ENCODE data around the gene ACADVL. TPM values are rescaled to one million over a fixed set of nuclear protein-coding genes. Genes with fewer than 3 reads are reported as not detected.

The ACADVL gene
- total RNA-seq, 2 experiments from 2014 or later, result 245 to 256 TPM

- Mint-ChIP-seq H3K4me3 (peak overlapping the region; percentile 99), H3K9me3 (no peaks in the 10 kb centered on the region), H3K4me1 (peaks cover 62% of the 10 kb centered on the region), H3K27ac (peak overlapping the region; percentile 96), H3K27me3 (peaks cover 3% of the 10 kb centered on the region), H3K36me3 (peaks cover 13% of the 10 kb centered on the region)
- no peak for DNase-seq
Measured at GRCh38 chr17:7219229-7219811, 418 bp upstream of the ACADVL start.

- H3K27me3 Mint-ChIP-seq, result peaks cover 3% of the 10 kb centered on the region
- H3K9me3 Mint-ChIP-seq, result no peaks in the 10 kb centered on the region
- peaks cover 50% of the 10 kb centered on the region for H3K4me1 Mint-ChIP-seq
- H3K36me3 Mint-ChIP-seq, result peaks cover 13% of the 10 kb centered on the region
- H3K27ac Mint-ChIP-seq, result peak overlapping the region; percentile 96
- H3K4me3 Mint-ChIP-seq, result peak overlapping the region; percentile 99
- peak; percentile 62 for DNase-seq
Measured at GRCh38 chr17:7220593-7221277, 997 bp downstream of the ACADVL start.

GRCh38 chr17:7221278-7222092 is 1.7 kb downstream of the ACADVL start:
- Mint-ChIP-seq H3K27ac (peak overlapping the region; percentile 54), H3K9me3 (no peaks in the 10 kb centered on the region), H3K4me1 (peaks cover 42% of the 10 kb centered on the region), H3K27me3 (no peaks in the 10 kb centered on the region), H3K4me3 (peak overlapping the region; percentile 99), H3K36me3 (peaks cover 13% of the 10 kb centered on the region)
- no peak for DNase-seq

GRCh38 chr17:7222093-7222971 is 2.6 kb downstream of the ACADVL start:
- peaks cover 38% of the 10 kb centered on the region for H3K4me1 Mint-ChIP-seq
- no peak for DNase-seq
- peak overlapping the region; percentile 48 for H3K27ac Mint-ChIP-seq
- H3K27me3 Mint-ChIP-seq, result no peaks in the 10 kb centered on the region
- no peak overlapping the region for H3K4me3 Mint-ChIP-seq
- peaks cover 13% of the 10 kb centered on the region for H3K36me3 Mint-ChIP-seq
- no peaks in the 10 kb centered on the region for H3K9me3 Mint-ChIP-seq

- H3K27me3 Mint-ChIP-seq, result no peaks in the 10 kb centered on the region
- peak overlapping the region; percentile 48 for H3K27ac Mint-ChIP-seq
- no peak overlapping the region for H3K4me3 Mint-ChIP-seq
- H3K4me1 Mint-ChIP-seq, result peaks cover 36% of the 10 kb centered on the region
- H3K9me3 Mint-ChIP-seq, result no peaks in the 10 kb centered on the region
- no peak for DNase-seq
- H3K36me3 Mint-ChIP-seq, result peaks cover 14% of the 10 kb centered on the region
Measured at GRCh38 chr17:7222972-7223292, 3.2 kb downstream of the ACADVL start.

- H3K4me3 Mint-ChIP-seq, result no peak overlapping the region
- no peaks in the 10 kb centered on the region for H3K9me3 Mint-ChIP-seq
- H3K4me1 Mint-ChIP-seq, result peaks cover 36% of the 10 kb centered on the region
Measured at GRCh38 chr17:7223375-7223774, 3.6 kb downstream of the ACADVL start.

GRCh38 chr17:7224110-7224509 is 4.4 kb downstream of the ACADVL start:
- Mint-ChIP-seq H3K4me3 (no peak overlapping the region), H3K4me1 (peaks cover 31% of the 10 kb centered on the region), H3K27me3 (no peaks in the 10 kb centered on the region), H3K36me3 (peaks cover 22% of the 10 kb centered on the region), H3K27ac (no peak overlapping the region), H3K9me3 (no peaks in the 10 kb centered on the region)
- DNase-seq, result no peak

More at GRCh38 chr17:7223375-7223774, 3.6 kb downstream of the ACADVL start:
- DNase-seq, result no peak
- H3K27ac Mint-ChIP-seq, result no peak overlapping the region
- H3K36me3 Mint-ChIP-seq, result peaks cover 18% of the 10 kb centered on the region
- no peaks in the 10 kb centered on the region for H3K27me3 Mint-ChIP-seq

GRCh38 chr17:7224661-7225111 is 4.9 kb downstream of the ACADVL start:
- Mint-ChIP-seq H3K4me3 (no peak overlapping the region), H3K27ac (no peak overlapping the region), H3K27me3 (no peaks in the 10 kb centered on the region), H3K9me3 (no peaks in the 10 kb centered on the region), H3K4me1 (peaks cover 28% of the 10 kb centered on the region), H3K36me3 (peaks cover 27% of the 10 kb centered on the region)
- DNase-seq, result no peak

- Mint-ChIP-seq H3K27me3 (no peaks in the 10 kb centered on the region), H3K27ac (no peak overlapping the region), H3K9me3 (no peaks in the 10 kb centered on the region), H3K4me1 (peaks cover 23% of the 10 kb centered on the region), H3K36me3 (peaks cover 21% of the 10 kb centered on the region), H3K4me3 (no peak overlapping the region)
- no peak for DNase-seq
Measured at GRCh38 chr17:7225711-7226331, 6.1 kb downstream of the ACADVL start.

- H3K27ac Mint-ChIP-seq, result peak overlapping the region; percentile 29
- H3K27me3 Mint-ChIP-seq, result no peaks in the 10 kb centered on the region
- no peaks in the 10 kb centered on the region for H3K9me3 Mint-ChIP-seq
- no peak for DNase-seq
- H3K4me3 Mint-ChIP-seq, result no peak overlapping the region
- peaks cover 14% of the 10 kb centered on the region for H3K36me3 Mint-ChIP-seq
- peaks cover 18% of the 10 kb centered on the region for H3K4me1 Mint-ChIP-seq
Measured at GRCh38 chr17:7226721-7227710, 7.3 kb downstream of the ACADVL start.

GRCh38 chr17:7228920-7229319 is 9.2 kb downstream of the ACADVL start:
- peaks cover 26% of the 10 kb centered on the region for H3K4me1 Mint-ChIP-seq
- H3K27me3 Mint-ChIP-seq, result no peaks in the 10 kb centered on the region
- no peaks in the 10 kb centered on the region for H3K9me3 Mint-ChIP-seq

GRCh38 chr17:7229504-7229903 is 9.8 kb downstream of the ACADVL start:
- H3K9me3 Mint-ChIP-seq, result no peaks in the 10 kb centered on the region
- no peaks in the 10 kb centered on the region for H3K27me3 Mint-ChIP-seq
- H3K4me1 Mint-ChIP-seq, result peaks cover 28% of the 10 kb centered on the region
- H3K36me3 Mint-ChIP-seq, result peaks cover 23% of the 10 kb centered on the region
- no peak overlapping the region for H3K4me3 Mint-ChIP-seq
- no peak for DNase-seq
- H3K27ac Mint-ChIP-seq, result no peak overlapping the region

More at GRCh38 chr17:7228920-7229319, 9.2 kb downstream of the ACADVL start:
- Mint-ChIP-seq H3K36me3 (peaks cover 22% of the 10 kb centered on the region), H3K27ac (peak overlapping the region; percentile 28), H3K4me3 (no peak overlapping the region)
- no peak for DNase-seq

- peaks cover 50% of the 10 kb centered on the region for H3K4me1 Mint-ChIP-seq
- peaks cover 41% of the 10 kb centered on the region for H3K36me3 Mint-ChIP-seq
- H3K9me3 Mint-ChIP-seq, result no peaks in the 10 kb centered on the region
- DNase-seq, result no peak
- H3K27me3 Mint-ChIP-seq, result no peaks in the 10 kb centered on the region
- no peak overlapping the region for H3K27ac Mint-ChIP-seq
- peak overlapping the region; percentile 99 for H3K4me3 Mint-ChIP-seq
Measured at GRCh38 chr17:7232114-7232513, 12.4 kb downstream of the ACADVL start.

All from activated naive CD8-positive, alpha-beta T cell treated with anti-CD3 and anti-CD28 coated beads for 36 hours (primary cell).